HepG2 (cell line): ENCODE measurements around the gene MIDN. TPM values are rescaled to one million over a fixed set of nuclear protein-coding genes. Genes with fewer than 3 reads are reported as not detected.

Experiments
- ADNP ChIP-seq: sonication (generic); formaldehyde crosslinking; IDR thresholded peaks from 2 replicates; pipeline ENCODE4 v1.4.0; 2020; ENCODE audit warnings: missing genetic modification reagents
- EHMT2 ChIP-seq: fragments of 200-600 bp; sonication (generic); IDR thresholded peaks from 2 replicates; pipeline ENCODE4 v1.7.0; 2017; ENCODE audit warnings: antibody characterized with exemption, low read depth, low read length, borderline replicate concordance
- FOXJ3 ChIP-seq: sonication (generic); formaldehyde crosslinking; IDR thresholded peaks from 2 replicates; pipeline ENCODE4 v1.4.0; 2020; ENCODE audit warnings: missing genetic modification reagents, mild to moderate bottlenecking, borderline replicate concordance
- NCOA1 ChIP-seq: sonication (generic); formaldehyde crosslinking; IDR thresholded peaks from 2 replicates; pipeline ENCODE4 v1.9.0; 2021; ENCODE audit warnings: missing genetic modification reagents
- RFX3 ChIP-seq: IDR thresholded peaks from 2 replicates; pipeline ENCODE4 v1.6.1; 2016; ENCODE audit warnings: missing biosample characterization, missing genetic modification reagents
- SRSF9 ChIP-seq: fragments of 200-400 bp; formaldehyde crosslinking; IDR thresholded peaks from 2 replicates; pipeline ENCODE4 v1.6.1; 2018; ENCODE audit warnings: borderline replicate concordance, mild to moderate bottlenecking, low read depth, low read length; ENCODE audit not compliant: insufficient read depth, poor library complexity, severe bottlenecking
- TCF7L2 ChIP-seq: IDR thresholded peaks from 2 replicates; pipeline ENCODE4 v1.6.1; 2011; ENCODE audit warnings: mild to moderate bottlenecking, low read depth, low read length, moderate library complexity
- TEAD3 ChIP-seq: optimal IDR thresholded peaks from 2 replicates; pipeline ENCODE3; 2016; ENCODE audit warnings: borderline replicate concordance
- THAP7 ChIP-seq: sonication (generic); formaldehyde crosslinking; IDR thresholded peaks from 2 replicates; pipeline ENCODE4 v1.8.1; 2023; ENCODE audit warnings: mild to moderate bottlenecking, missing genetic modification reagents
- TIGD3 ChIP-seq: sonication (generic); formaldehyde crosslinking; IDR thresholded peaks from 2 replicates; pipeline ENCODE4 v1.5.1; 2020; ENCODE audit warnings: mild to moderate bottlenecking, missing genetic modification reagents, borderline replicate concordance
- ZBTB14 ChIP-seq: sonication (generic); formaldehyde crosslinking; IDR thresholded peaks from 2 replicates; pipeline ENCODE4 v1.4.0; 2020; ENCODE audit warnings: missing genetic modification reagents
- ZFP36 ChIP-seq: fragments of 150-350 bp; IDR thresholded peaks from 2 replicates; pipeline ENCODE4 v1.6.1; 2018; ENCODE audit warnings: borderline replicate concordance, low read length, low read depth; ENCODE audit not compliant: partially characterized antibody
- ZNF18 ChIP-seq: sonication (generic); formaldehyde crosslinking; IDR thresholded peaks from 2 replicates; pipeline ENCODE4 v1.8.0; 2022; ENCODE audit warnings: mild to moderate bottlenecking, missing genetic modification reagents; ENCODE audit not compliant: insufficient replicate concordance
- ZNF225 ChIP-seq: sonication (generic); formaldehyde crosslinking; IDR thresholded peaks from 2 replicates; pipeline ENCODE4 v1.4.0; 2020; ENCODE audit warnings: mild to moderate bottlenecking, missing genetic modification reagents
- ZNF253 ChIP-seq: sonication (generic); formaldehyde crosslinking; IDR thresholded peaks from 2 replicates; pipeline ENCODE4 v1.8.0; 2022; ENCODE audit warnings: mild to moderate bottlenecking, missing genetic modification reagents, borderline replicate concordance
- ZNF264 ChIP-seq: sonication (generic); formaldehyde crosslinking; IDR thresholded peaks from 2 replicates; pipeline ENCODE4 v1.4.0; 2020; ENCODE audit warnings: missing genetic modification reagents
- ZNF331 ChIP-seq: sonication (generic); formaldehyde crosslinking; IDR thresholded peaks from 2 replicates; pipeline ENCODE4 v1.4.0; 2020; ENCODE audit warnings: missing genetic modification reagents
- ZNF337 ChIP-seq: sonication (generic); formaldehyde crosslinking; IDR thresholded peaks from 2 replicates; pipeline ENCODE4 v1.5.1; 2020; ENCODE audit warnings: missing genetic modification reagents, low read depth, mild to moderate bottlenecking, borderline replicate concordance
- ZNF362 ChIP-seq: sonication (generic); formaldehyde crosslinking; IDR thresholded peaks from 2 replicates; pipeline ENCODE4 v1.4.0; 2020; ENCODE audit warnings: missing genetic modification reagents, mild to moderate bottlenecking, borderline replicate concordance
- ZNF790 ChIP-seq: sonication (generic); formaldehyde crosslinking; IDR thresholded peaks from 2 replicates; pipeline ENCODE4 v1.8.0; 2022; ENCODE audit warnings: missing genetic modification reagents, mild to moderate bottlenecking, borderline replicate concordance
- ZSCAN12 ChIP-seq: sonication (generic); formaldehyde crosslinking; IDR thresholded peaks from 2 replicates; pipeline ENCODE4 v1.9.0; 2021; ENCODE audit warnings: mild to moderate bottlenecking, missing genetic modification reagents
- ZSCAN21 ChIP-seq: sonication (generic); formaldehyde crosslinking; IDR thresholded peaks from 2 replicates; pipeline ENCODE4 v1.8.0; 2022; ENCODE audit warnings: mild to moderate bottlenecking, missing genetic modification reagents, moderate library complexity, borderline replicate concordance
- ZSCAN30 ChIP-seq: sonication (generic); formaldehyde crosslinking; IDR thresholded peaks from 2 replicates; pipeline ENCODE4 v1.5.0; 2020; ENCODE audit warnings: mild to moderate bottlenecking, missing genetic modification reagents
- polyA plus RNA-seq, 8 experiments: library from polyadenylated mRNA; depleted of rRNA in 3 of 8; stranded (reverse) in 7 of 8; unstranded in 1 of 8; fragments of >200 nt; fragmentation: Illumina TruSeq in 4 of 8; extraction: Trizol in 4 of 8; gene quantifications; 2 replicates each; pipeline versions ENCODE4 v1.2.1 to v1.2.3, GENCODE V29; 2011 to 2016; ENCODE audit warnings: low read depth in 4 of 8, missing spikeins in 1 of 8, mixed read lengths in 1 of 8; ENCODE audit not compliant: insufficient read depth in 1 of 8
- total RNA-seq, 5 experiments: library from RNA; depleted of rRNA; stranded (reverse); fragments of >200 nt; fragmentation: Illumina TruSeq; extraction: Trizol; gene quantifications; 2 replicates each; pipeline ENCODE4 v1.2.3, GENCODE V29; 2016; ENCODE audit warnings: low read depth in 1 of 5

The MIDN gene
- total and polyA plus RNA-seq, 2 of the 13 experiments (the other 11 are each of a cell fraction or from before 2014, with no cell fraction given): 8.4 to 18.0 TPM

DNA sequence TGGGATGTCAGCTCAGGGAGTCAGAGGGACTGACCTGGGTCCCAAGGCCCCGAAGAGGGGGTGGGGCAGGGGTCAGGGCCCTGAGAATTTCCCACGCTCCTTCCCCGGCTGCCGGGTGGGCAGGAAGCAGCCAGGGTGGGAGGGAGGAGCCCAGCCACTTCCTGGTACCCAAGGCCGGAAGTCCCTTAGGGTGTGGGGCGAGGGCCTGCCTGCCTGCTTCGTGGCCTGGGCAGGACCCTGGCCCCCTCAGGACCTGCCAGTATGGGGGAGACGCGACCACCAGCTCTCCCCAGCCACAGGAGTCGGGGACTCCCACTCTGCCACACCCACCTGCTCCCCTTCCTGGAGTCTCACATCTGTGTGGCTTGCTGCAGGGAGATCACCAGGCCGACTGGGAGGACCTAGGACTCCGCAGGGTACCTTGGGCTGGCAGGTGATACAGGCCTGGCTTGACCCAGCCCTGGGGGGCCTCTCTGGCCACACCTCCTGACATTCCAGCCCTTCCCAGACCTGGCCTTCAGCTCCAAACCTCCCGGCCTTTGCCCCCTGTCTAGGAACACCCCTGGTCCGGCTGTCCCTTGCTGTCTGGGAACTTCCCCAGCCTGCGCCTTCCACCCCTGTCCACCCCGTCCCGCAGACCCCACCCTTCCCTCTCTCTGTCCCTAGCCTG lies 11.0 kb downstream of the MIDN start (continued):
- peak; percentile 74; the same call in 1 of the 2 replicates for TF ChIP-seq ZNF790 (CRISPR knock-in tag)
- TF ChIP-seq FOXJ3 (CRISPR knock-in tag): no peak
- no peak for TF ChIP-seq TIGD3 (CRISPR knock-in tag)
- peak; percentile 94 for TF ChIP-seq TEAD3 (CRISPR knock-in tag)
- TF ChIP-seq ZNF225 (CRISPR knock-in tag): 0 out of 2 replicates have a peak, but pooled peaks have one; percentile 14
- TF ChIP-seq ADNP (CRISPR knock-in tag): no peak
- no peak; the same call in 1 of the 2 replicates for TF ChIP-seq ZNF362 (CRISPR knock-in tag)
- no peak for TF ChIP-seq RFX3 (CRISPR knock-in tag)
- peak; percentile 65; the same call in 1 of the 2 replicates for TF ChIP-seq ZNF331 (CRISPR knock-in tag)
- TF ChIP-seq THAP7 (CRISPR knock-in tag): peak; percentile 78; the same call in 1 of the 2 replicates
- TF ChIP-seq ZSCAN21 (CRISPR knock-in tag): peak; percentile 95; the same call in 1 of the 2 replicates
- no peak for TF ChIP-seq TCF7L2
- TF ChIP-seq ZSCAN12 (CRISPR knock-in tag): no peak; the same call in 1 of the 2 replicates
- TF ChIP-seq ZBTB14 (CRISPR knock-in tag): no peak
- TF ChIP-seq EHMT2: no peak
- 0 out of 2 replicates have a peak, but pooled peaks have one; percentile 71 for TF ChIP-seq NCOA1 (CRISPR knock-in tag)
- 0 out of 2 replicates have a peak, but pooled peaks have one; percentile 41 for TF ChIP-seq ZNF337 (CRISPR knock-in tag)
- TF ChIP-seq ZFP36: no peak
- TF ChIP-seq ZNF253 (CRISPR knock-in tag): peak; percentile 94
- no peak; the same call in 1 of the 2 replicates for TF ChIP-seq ZNF264
- no peak for TF ChIP-seq SRSF9
- no peak for TF ChIP-seq ZSCAN30 (CRISPR knock-in tag)
- peak; percentile 89 for TF ChIP-seq ZNF18 (CRISPR knock-in tag)
